Natural killer cell (primary cell): ENCODE measurements around the gene SPHK2. TPM values are rescaled to one million over a fixed set of nuclear protein-coding genes. Genes with fewer than 3 reads are reported as not detected.
A peak's percentile ranks its signal among the peaks of the same experiment; 100 is the strongest.

Experiments
- ATAC-seq, 3 donors: fragments of 150-1000 bp in 2 of 3; fragments of 200-7000 bp in 1 of 3; cut with Tn5 transposase; 1 replicate in 1 of 3; 2 replicates in 2 of 3; pipeline ENCODE4 v1.10.0; 2021; ENCODE audit warnings: mild to moderate bottlenecking in 2 of 3, moderate library complexity in 2 of 3
- DNase-seq, 2 donors: peaks; one replicate each; pipeline versions ENCODE4 v3.0.0 to v3.0.0-alpha.2; 2013 to 2021; ENCODE audit warnings: mixed read lengths in 1 of 2
- H3K27ac ChIP-seq: one replicate; pipeline ENCODE4 v1.5.1; 2013; ENCODE audit warnings: mild to moderate bottlenecking, low read length
- H3K27me3 ChIP-seq: one replicate; pipeline ENCODE4 v1.6.1; 2013; ENCODE audit warnings: low read length; ENCODE audit not compliant: control insufficient read depth, insufficient read depth
- H3K36me3 ChIP-seq: one replicate; pipeline ENCODE4 v1.6.1; 2013; ENCODE audit warnings: low read length; ENCODE audit not compliant: control insufficient read depth, insufficient read depth
- H3K4me1 ChIP-seq: one replicate; pipeline ENCODE4 v1.6.1; 2013; ENCODE audit warnings: low read length; ENCODE audit not compliant: control insufficient read depth, insufficient read depth
- H3K4me3 ChIP-seq: one replicate; pipeline ENCODE4 v1.5.1; 2013; ENCODE audit warnings: low read length
- H3K9me3 ChIP-seq: one replicate; pipeline ENCODE4 v1.6.1; 2013; ENCODE audit warnings: low read length; ENCODE audit not compliant: control insufficient read depth, insufficient read depth
- H3K27ac Mint-ChIP-seq, 2 donors: one replicate each; pipeline ENCODE4 v1.8.0; 2022; ENCODE audit warnings: mild to moderate bottlenecking in 2 of 2, mixed read lengths in 2 of 2, moderate library complexity in 1 of 2
- H3K27me3 Mint-ChIP-seq, 2 donors: one replicate each; pipeline ENCODE4 v1.8.0; 2022; ENCODE audit warnings: low read depth in 2 of 2, mixed read lengths in 2 of 2
- H3K36me3 Mint-ChIP-seq: one replicate; pipeline ENCODE4 v1.8.0; 2022; ENCODE audit warnings: mixed read lengths
- H3K4me1 Mint-ChIP-seq, 2 donors: one replicate each; pipeline ENCODE4 v1.8.0; 2022; ENCODE audit warnings: mixed read lengths in 2 of 2
- H3K4me3 Mint-ChIP-seq: one replicate; pipeline ENCODE4 v1.8.0; 2022; ENCODE audit warnings: mild to moderate bottlenecking, moderate library complexity, mixed read lengths
- H3K9me3 Mint-ChIP-seq, 2 donors: one replicate each; pipeline ENCODE4 v1.8.0; 2022; ENCODE audit warnings: mixed read lengths in 2 of 2
- CTCF ChIP-seq: fragments of 200-600 bp; IDR thresholded peaks from one replicate; pipeline ENCODE4 v1.8.0; 2022; ENCODE audit warnings: antibody characterized with exemption
- WGBS: methylation state at CpG from one replicate; pipeline ENCODE4 v1.1.7; 2013; ENCODE audit warnings: missing lambda C conversion rate; ENCODE audit not compliant: insufficient coverage; 5-methylcytosine and 5-hydroxymethylcytosine counted together
- intact Hi-C: fragments of 100-400 bp; cut with micrococcal nuclease; formaldehyde crosslinking; loops from one replicate; pipeline ENCODE4 v1.14.2; 2022
- total RNA-seq, 4 donors: library from RNA; stranded (reverse); fragments of 120-200 nt in 1 of 4; gene quantifications; one replicate each; pipeline versions ENCODE4 v1.2.3 to v1.2.4, GENCODE V29; 2013 to 2022

SPHK2 gene
- total RNA-seq, 3 donors from 2014 or later (not counting 1 experiment from before 2014, with no cell fraction given): 18.6 to 28.3 (median 23.2) TPM

GRCh38 chr19:48635966-48636858 is 16.9 kb downstream of the SPHK2 start:
- H3K27ac ChIP-seq: peak overlapping the region; percentile 56
- DNase-seq: peak in 1 of 2 donors; percentile 57
- peaks cover 39 to 51% of the 10 kb centered on the region in 2 donors for H3K4me1 Mint-ChIP-seq
- ATAC-seq: no peak
- no peaks in the 10 kb centered on the region for H3K27me3 Mint-ChIP-seq
- H3K4me3 ChIP-seq: peak overlapping the region; percentile 72
- H3K9me3 Mint-ChIP-seq: peaks cover 0 to 4% of the 10 kb centered on the region in 2 donors
- 2% methylated on average over 32 of the region's 35 CpGs for WGBS
- peak overlapping the region; percentile 95 for H3K4me3 Mint-ChIP-seq
- peaks cover 59% of the 10 kb centered on the region for H3K4me1 ChIP-seq
- TF ChIP-seq CTCF: no peak
- intact Hi-C loops: loop anchor here (2.0 to 10.0 kb wide), 7 partner anchors 17 to 1006 kb away; partner anchors contain the start of genes GYS1, PPP1R15A, RPL18 and RRAS
- peaks cover 18% of the 10 kb centered on the region for H3K36me3 ChIP-seq
- H3K9me3 ChIP-seq: no peaks in the 10 kb centered on the region
- H3K27ac Mint-ChIP-seq: peak overlapping the region; percentile 99
- no peaks in the 10 kb centered on the region for H3K27me3 ChIP-seq
- no peaks in the 10 kb centered on the region for H3K36me3 Mint-ChIP-seq

DNA sequence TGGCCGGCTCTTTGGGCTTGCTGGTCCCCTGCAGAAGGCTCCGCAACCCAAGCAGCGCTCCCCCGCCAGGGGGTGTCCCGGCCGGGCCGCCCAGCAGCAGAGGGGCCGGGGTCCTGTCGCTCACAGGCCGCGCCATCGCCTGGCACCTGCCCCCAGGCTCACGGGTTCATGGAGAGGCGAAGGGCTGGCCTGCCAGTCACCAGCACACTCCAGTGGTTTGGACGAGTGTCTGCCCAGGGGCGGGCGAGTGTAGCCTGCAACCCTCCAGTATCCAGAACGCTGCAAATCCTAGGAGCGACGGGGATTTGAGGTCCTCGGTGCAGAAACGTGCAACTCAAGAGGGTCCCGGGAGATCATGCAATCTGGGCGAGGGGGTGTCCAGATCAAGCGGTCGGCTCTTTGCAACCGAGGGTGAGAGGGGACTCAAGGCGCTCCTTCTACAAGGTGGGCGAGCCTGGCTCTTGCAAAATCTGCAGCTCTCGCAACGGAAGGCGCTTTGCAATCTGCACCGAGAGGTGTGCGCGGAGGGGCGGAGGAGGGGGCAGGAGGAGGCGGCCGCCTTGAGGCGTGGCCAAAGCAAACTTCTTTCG is 17.6 kb downstream of the SPHK2 start, which contains the start of gene DBP:
Gene DBP, minus strand, starts transcription at position 521 of the 590 bp plus-strand sequence. Its CDS starts 385 bp downstream, at position 136.
- Mint-ChIP-seq H3K9me3 (peaks cover 0 to 4% of the 10 kb centered on the region in 2 donors), H3K27ac (peak within 1 kb of the TSS; percentile 99), H3K27me3 (no peaks in the 10 kb centered on the region), H3K36me3 (no peaks in the 10 kb centered on the region), H3K4me3 (peak within 1 kb of the TSS; percentile 95), H3K4me1 (peaks cover 39 to 51% of the 10 kb centered on the region in 2 donors)
- under 1% methylated on average over 40 of the region's 40 CpGs for WGBS
- Histone ChIP-seq H3K9me3 (no peaks in the 10 kb centered on the region), H3K4me3 (peak within 1 kb of the TSS; percentile 72), H3K27ac (peak within 1 kb of the TSS; percentile 97), H3K4me1 (peaks cover 55% of the 10 kb centered on the region), H3K27me3 (no peaks in the 10 kb centered on the region), H3K36me3 (peaks cover 11% of the 10 kb centered on the region)
- no peak for DNase-seq
- intact Hi-C loops: loop anchor here (2.0 to 10.0 kb wide), 7 partner anchors 18 to 1005 kb away; partner anchors contain the start of genes GYS1, PPP1R15A, RPL18 and RRAS
- no peak for TF ChIP-seq CTCF
- no peak for ATAC-seq

DNA sequence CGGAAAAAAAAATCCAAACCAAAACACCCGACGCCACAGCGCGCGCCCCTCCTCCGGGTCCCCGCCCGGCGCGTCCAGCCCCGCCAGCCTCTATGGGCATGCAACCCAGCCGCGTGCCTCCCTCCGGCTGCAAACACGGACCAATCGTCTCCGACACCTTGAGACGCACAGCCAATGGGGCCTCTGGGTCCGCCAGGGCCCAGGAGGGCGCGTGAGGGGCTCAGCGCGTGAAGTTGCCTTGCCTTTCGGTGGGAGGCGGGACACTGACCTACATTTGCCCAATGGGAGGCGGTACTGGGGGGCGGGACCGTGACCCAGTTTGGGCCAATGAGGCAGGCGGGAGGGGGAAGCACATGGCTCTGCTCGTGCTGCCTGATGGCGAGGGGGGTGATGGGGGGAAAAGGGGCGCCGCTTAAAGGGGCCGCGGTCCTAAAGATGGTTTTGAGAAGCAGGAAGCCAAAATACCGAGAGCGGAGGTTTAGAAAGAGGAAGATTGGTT is 18.2 kb downstream of the SPHK2 start:
- peaks cover 39 to 51% of the 10 kb centered on the region in 2 donors for H3K4me1 Mint-ChIP-seq
- no peaks in the 10 kb centered on the region for H3K36me3 Mint-ChIP-seq
- peak; percentile 70 to 87 (median 76) for ATAC-seq
- intact Hi-C loops: loop anchor here (2.0 to 10.0 kb wide), 7 partner anchors 19 to 1005 kb away; partner anchors contain the start of genes GYS1, PPP1R15A, RPL18 and RRAS
- no peaks in the 10 kb centered on the region for H3K27me3 Mint-ChIP-seq
- under 1% methylated on average over 38 of the region's 38 CpGs for WGBS
- no peak for TF ChIP-seq CTCF
- peak overlapping the region; percentile 95 for H3K4me3 Mint-ChIP-seq
- Histone ChIP-seq H3K27ac (peak overlapping the region; percentile 97), H3K4me3 (peak overlapping the region; percentile 72), H3K27me3 (no peaks in the 10 kb centered on the region), H3K36me3 (peaks cover 8% of the 10 kb centered on the region), H3K9me3 (no peaks in the 10 kb centered on the region), H3K4me1 (peaks cover 52% of the 10 kb centered on the region)
- H3K9me3 Mint-ChIP-seq: peaks cover 0 to 4% of the 10 kb centered on the region in 2 donors
- peak overlapping the region; percentile 99 for H3K27ac Mint-ChIP-seq
- DNase-seq: peak; percentile 99 to 100
